Measurements from ENCODE around the gene RAB27A. TPM values are rescaled to one million over a fixed set of nuclear protein-coding genes. Genes with fewer than 3 reads are reported as not detected.

Gene RAB27A
- total and polyA plus RNA-seq, 2 donors: 6.3 to 20.2 TPM

DNA sequence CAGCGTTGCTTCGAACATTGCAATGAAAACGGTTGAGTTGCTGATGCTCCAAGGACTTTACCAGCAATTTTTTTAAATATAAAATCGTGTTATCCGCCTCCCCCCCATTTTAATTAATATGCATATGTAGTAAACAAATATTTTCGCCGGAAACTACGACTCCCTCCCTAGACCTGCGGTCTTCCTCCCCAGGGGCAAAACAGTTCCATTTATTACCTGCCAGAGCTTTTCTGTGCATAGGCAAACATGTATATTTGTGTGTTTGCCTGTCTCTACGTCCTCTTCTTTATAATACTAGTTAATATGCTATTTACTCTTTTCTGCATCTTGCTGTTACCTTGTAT lies 92.3 kb downstream of the RAB27A start:
- WGBS: under 1% methylated on average over 10 of the region's 10 CpGs
- no peaks in the 10 kb centered on the region for H3K27me3 ChIP-seq (ENCODE audit: control insufficient read depth in 2 of 2, insufficient read depth in 1 of 2, low read length in 1 of 2)

DNA sequence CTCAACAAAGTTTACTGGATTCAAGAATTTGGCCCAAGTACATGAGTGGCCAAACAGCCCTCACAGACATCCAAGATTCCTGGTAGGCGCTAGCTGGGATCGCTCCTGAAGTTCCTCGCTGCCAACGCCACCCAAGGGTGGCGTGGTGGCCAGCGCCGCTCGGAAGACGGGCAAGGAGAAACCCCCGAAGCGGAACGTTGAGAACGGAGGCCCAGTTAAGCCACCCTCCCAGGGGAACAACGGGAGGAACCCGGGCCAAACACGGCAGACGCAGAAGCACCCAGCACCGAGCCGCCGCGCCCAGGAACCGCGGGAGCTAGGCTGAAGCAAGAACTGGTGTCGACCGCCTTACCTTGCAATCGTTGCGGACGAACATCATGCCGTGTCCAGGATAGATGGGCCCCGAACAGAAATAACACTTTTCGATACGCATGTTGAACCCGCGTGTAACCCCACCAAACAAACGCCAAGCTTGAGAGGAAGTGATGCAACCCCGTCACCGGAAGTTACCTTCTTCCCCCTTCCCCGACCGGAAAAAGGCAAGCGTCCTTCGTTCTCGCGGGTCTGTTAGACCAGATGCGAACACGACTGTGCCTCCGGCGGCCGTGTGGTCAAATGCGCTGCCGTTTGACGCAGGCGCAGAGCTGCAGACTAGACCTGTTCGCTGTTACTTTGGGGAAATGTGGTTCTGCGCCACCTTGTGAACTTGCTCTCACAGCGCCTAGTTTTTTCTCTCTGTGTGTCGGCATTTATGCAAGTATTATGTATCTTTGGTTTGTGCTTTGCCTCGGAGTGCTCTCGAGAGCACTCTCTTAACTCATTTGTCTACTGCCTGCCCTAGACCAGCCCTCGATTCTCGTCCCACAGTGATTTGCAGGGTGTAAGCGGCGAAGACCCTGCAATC lies 92.9 kb downstream of the RAB27A start, which contains the start of gene RSL24D1:
Gene RSL24D1, minus strand, starts transcription at position 484 of the 904 bp plus-strand sequence. Its CDS starts 51 bp downstream, at position 433.
- Histone ChIP-seq H3K36me3 (ENCODE audit: control insufficient read depth in 2 of 2, insufficient read depth in 2 of 2, low read length in 1 of 2) (peaks cover 3 to 11% of the 10 kb centered on the region in 2 donors), H3K4me3 (ENCODE audit: low read length in 2 of 2) (peak within 1 kb of the TSS; percentile 78 to 80), H3K9me3 (ENCODE audit: control insufficient read depth in 2 of 2, insufficient read depth in 1 of 2, low read length in 1 of 2) (no peaks in the 10 kb centered on the region), H3K27ac (ENCODE audit: low read depth in 1 of 2, low read length in 1 of 2) (peak within 1 kb of the TSS; percentile 94 to 98), H3K4me1 (ENCODE audit: control insufficient read depth in 2 of 2, insufficient read depth in 2 of 2, low read length in 2 of 2) (peaks cover 0 to 13% of the 10 kb centered on the region in 2 donors), H3K27me3 (ENCODE audit: control insufficient read depth in 2 of 2, insufficient read depth in 1 of 2, low read length in 1 of 2) (no peaks in the 10 kb centered on the region)
- under 1% methylated on average over 62 of the region's 62 CpGs for WGBS
- peak; percentile 93 to 99 (median 97) for DNase-seq (ENCODE audit: low read depth in 6 of 9, low spot score in 9 of 9)

More for the DNA sequence above, 92.3 kb downstream of the RAB27A start:
- no peaks in the 10 kb centered on the region for H3K9me3 ChIP-seq (ENCODE audit: control insufficient read depth in 2 of 2, insufficient read depth in 1 of 2, low read length in 1 of 2)
- H3K4me1 ChIP-seq (ENCODE audit: control insufficient read depth in 2 of 2, insufficient read depth in 2 of 2, low read length in 2 of 2): peaks cover 0 to 13% of the 10 kb centered on the region in 2 donors
- peak overlapping the region; percentile 78 to 80 for H3K4me3 ChIP-seq (ENCODE audit: low read length in 2 of 2)
- no peak for DNase-seq (ENCODE audit: low read depth in 6 of 9, low spot score in 9 of 9)
- peak overlapping the region; percentile 94 to 98 for H3K27ac ChIP-seq (ENCODE audit: low read depth in 1 of 2, low read length in 1 of 2)
- peaks cover 0 to 5% of the 10 kb centered on the region in 2 donors for H3K36me3 ChIP-seq (ENCODE audit: control insufficient read depth in 2 of 2, insufficient read depth in 2 of 2, low read length in 1 of 2)

DNA sequence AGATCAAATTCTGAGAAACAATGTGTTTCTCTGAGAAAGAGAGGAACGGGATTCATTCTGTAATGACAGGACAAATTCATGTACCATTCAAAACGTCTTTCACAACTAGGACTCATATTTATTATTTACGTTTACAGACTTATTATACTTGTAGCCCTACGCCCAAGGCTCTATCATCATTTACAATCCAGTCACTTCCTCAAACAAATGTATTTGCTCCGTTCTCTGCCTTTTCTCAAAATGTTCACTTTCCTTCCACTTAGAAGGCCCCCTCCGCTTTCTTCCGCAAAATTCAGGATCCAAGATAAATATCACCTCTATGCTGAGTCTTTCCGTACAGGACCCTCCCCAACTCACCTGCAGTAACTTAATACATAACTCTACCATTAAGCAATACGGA lies 93.6 kb downstream of the RAB27A start:
- Histone ChIP-seq H3K27ac (ENCODE audit: low read depth in 1 of 2, low read length in 1 of 2) (peak overlapping the region; percentile 89 to 94), H3K9me3 (ENCODE audit: control insufficient read depth in 2 of 2, insufficient read depth in 1 of 2, low read length in 1 of 2) (no peaks in the 10 kb centered on the region), H3K27me3 (ENCODE audit: control insufficient read depth in 2 of 2, insufficient read depth in 1 of 2, low read length in 1 of 2) (no peaks in the 10 kb centered on the region), H3K4me3 (ENCODE audit: low read length in 2 of 2) (peak overlapping the region; percentile 78 to 80), H3K4me1 (ENCODE audit: control insufficient read depth in 2 of 2, insufficient read depth in 2 of 2, low read length in 2 of 2) (peaks cover 0 to 13% of the 10 kb centered on the region in 2 donors), H3K36me3 (ENCODE audit: control insufficient read depth in 2 of 2, insufficient read depth in 2 of 2, low read length in 1 of 2) (peaks cover 4 to 18% of the 10 kb centered on the region in 2 donors)
- DNase-seq (ENCODE audit: low read depth in 6 of 9, low spot score in 9 of 9): no peak
- WGBS: 2% methylated on average over 9 of the region's 9 CpGs

DNA sequence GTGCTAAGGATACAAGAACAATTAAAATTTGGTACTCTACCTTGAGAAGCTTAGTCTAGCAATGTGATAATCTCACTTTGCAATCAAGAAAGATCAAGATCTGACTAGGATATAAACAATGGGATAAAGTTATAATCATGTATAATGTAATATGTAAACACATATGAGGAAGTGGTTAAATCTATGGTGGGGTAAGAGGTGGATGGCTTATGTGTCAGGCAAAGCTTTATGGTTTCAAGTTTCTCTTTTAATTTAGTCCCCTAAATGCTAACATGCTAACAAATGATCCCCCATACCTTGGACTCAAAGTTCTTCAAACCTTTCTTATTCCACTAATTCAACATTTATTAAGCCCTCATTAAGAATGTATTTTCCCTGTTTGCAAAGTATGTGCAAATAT lies 95.4 kb downstream of the RAB27A start:
- Histone ChIP-seq H3K27me3 (ENCODE audit: control insufficient read depth in 2 of 2, insufficient read depth in 1 of 2, low read length in 1 of 2) (no peaks in the 10 kb centered on the region), H3K4me3 (ENCODE audit: low read length in 2 of 2) (no peak overlapping the region), H3K36me3 (ENCODE audit: control insufficient read depth in 2 of 2, insufficient read depth in 2 of 2, low read length in 1 of 2) (peaks cover 8 to 27% of the 10 kb centered on the region in 2 donors), H3K9me3 (ENCODE audit: control insufficient read depth in 2 of 2, insufficient read depth in 1 of 2, low read length in 1 of 2) (no peaks in the 10 kb centered on the region), H3K27ac (ENCODE audit: low read depth in 1 of 2, low read length in 1 of 2) (no peak overlapping the region), H3K4me1 (ENCODE audit: control insufficient read depth in 2 of 2, insufficient read depth in 2 of 2, low read length in 2 of 2) (peaks cover 0 to 13% of the 10 kb centered on the region in 2 donors)
- DNase-seq (ENCODE audit: low read depth in 6 of 9, low spot score in 9 of 9): no peak

DNA sequence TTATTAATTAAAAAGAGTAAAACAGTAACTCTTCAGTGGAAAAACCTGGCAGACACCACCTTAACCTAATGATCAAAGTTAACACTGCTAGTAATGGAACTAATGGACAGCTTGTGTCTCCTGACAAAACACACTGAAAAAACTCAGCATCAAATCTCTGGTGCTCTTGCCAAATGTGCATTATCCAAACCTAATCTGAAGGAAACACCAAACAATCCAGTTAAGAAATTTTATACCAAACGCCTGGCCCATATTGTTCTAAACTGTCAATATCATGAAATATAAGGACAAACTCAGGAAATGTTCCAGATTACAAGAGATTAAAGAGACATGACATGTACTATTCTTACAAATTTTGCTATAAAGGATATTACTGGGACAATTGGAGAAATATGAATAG lies 103.3 kb downstream of the RAB27A start:
- Histone ChIP-seq H3K9me3 (ENCODE audit: control insufficient read depth in 2 of 2, insufficient read depth in 1 of 2, low read length in 1 of 2) (no peaks in the 10 kb centered on the region), H3K27me3 (ENCODE audit: control insufficient read depth in 2 of 2, insufficient read depth in 1 of 2, low read length in 1 of 2) (no peaks in the 10 kb centered on the region), H3K4me3 (ENCODE audit: low read length in 2 of 2) (no peak overlapping the region), H3K4me1 (ENCODE audit: control insufficient read depth in 2 of 2, insufficient read depth in 2 of 2, low read length in 2 of 2) (no peaks in the 10 kb centered on the region), H3K36me3 (ENCODE audit: control insufficient read depth in 2 of 2, insufficient read depth in 2 of 2, low read length in 1 of 2) (peaks cover 9 to 31% of the 10 kb centered on the region in 2 donors), H3K27ac (ENCODE audit: low read depth in 1 of 2, low read length in 1 of 2) (no peak overlapping the region)
- WGBS: 100% methylated on average over 1 of the region's 1 CpG
- DNase-seq (ENCODE audit: low read depth in 6 of 9, low spot score in 9 of 9): no peak

DNA sequence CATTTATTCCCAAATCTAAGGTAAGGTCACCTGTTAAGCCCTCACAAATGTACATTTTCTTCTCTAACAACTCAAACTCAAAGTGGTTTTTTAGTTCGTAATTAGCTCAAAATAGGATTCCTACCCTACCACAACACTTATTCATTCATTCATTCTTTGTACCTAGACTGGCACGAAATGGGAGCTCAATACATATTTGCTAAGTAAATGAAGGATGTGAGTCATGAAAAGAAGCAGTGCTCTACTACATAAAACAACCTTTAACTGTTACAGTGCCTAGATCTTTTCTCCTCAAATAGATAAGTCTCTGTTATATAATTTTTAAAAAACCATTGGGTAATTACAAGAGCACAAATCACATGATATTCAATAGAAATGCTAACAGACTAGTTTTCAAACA lies 105.9 kb downstream of the RAB27A start:
- WGBS: 97% methylated on average over 2 of the region's 2 CpGs

DNA sequence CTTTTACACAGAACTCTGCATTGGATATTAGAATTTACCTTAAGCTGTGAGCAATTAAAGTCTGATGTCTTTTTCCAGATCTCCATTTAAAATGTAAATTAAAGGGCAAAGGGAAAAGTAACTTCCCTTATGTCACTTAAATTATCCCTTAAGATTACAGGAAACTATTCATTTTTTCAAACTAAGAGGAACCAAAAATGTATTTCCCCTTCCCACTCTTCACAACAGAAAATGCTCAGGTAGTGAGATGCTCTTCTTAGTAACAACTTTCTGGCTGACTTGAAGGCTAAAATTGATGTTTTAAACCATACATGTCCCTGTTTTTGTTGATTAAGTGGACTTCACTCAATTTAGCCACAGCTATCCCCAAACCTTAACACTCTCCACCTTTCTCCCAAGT lies 110.5 kb downstream of the RAB27A start:
- H3K4me3 ChIP-seq (ENCODE audit: low read length in 2 of 2): no peak overlapping the region
- no peak overlapping the region for H3K27ac ChIP-seq (ENCODE audit: low read depth in 1 of 2, low read length in 1 of 2)
- H3K27me3 ChIP-seq (ENCODE audit: control insufficient read depth in 2 of 2, insufficient read depth in 1 of 2, low read length in 1 of 2): no peaks in the 10 kb centered on the region
- H3K4me1 ChIP-seq (ENCODE audit: control insufficient read depth in 2 of 2, insufficient read depth in 2 of 2, low read length in 2 of 2): no peaks in the 10 kb centered on the region
- no peaks in the 10 kb centered on the region for H3K9me3 ChIP-seq (ENCODE audit: control insufficient read depth in 2 of 2, insufficient read depth in 1 of 2, low read length in 1 of 2)
- no peak for DNase-seq (ENCODE audit: low read depth in 6 of 9, low spot score in 9 of 9)
- H3K36me3 ChIP-seq (ENCODE audit: control insufficient read depth in 2 of 2, insufficient read depth in 2 of 2, low read length in 1 of 2): peaks cover 16 to 17% of the 10 kb centered on the region in 2 donors

More for the DNA sequence above, 105.9 kb downstream of the RAB27A start:
- Histone ChIP-seq H3K27me3 (ENCODE audit: control insufficient read depth in 2 of 2, insufficient read depth in 1 of 2, low read length in 1 of 2) (no peaks in the 10 kb centered on the region), H3K4me1 (ENCODE audit: control insufficient read depth in 2 of 2, insufficient read depth in 2 of 2, low read length in 2 of 2) (no peaks in the 10 kb centered on the region), H3K36me3 (ENCODE audit: control insufficient read depth in 2 of 2, insufficient read depth in 2 of 2, low read length in 1 of 2) (peaks cover 16 to 25% of the 10 kb centered on the region in 2 donors), H3K27ac (ENCODE audit: low read depth in 1 of 2, low read length in 1 of 2) (no peak overlapping the region), H3K4me3 (ENCODE audit: low read length in 2 of 2) (no peak overlapping the region), H3K9me3 (ENCODE audit: control insufficient read depth in 2 of 2, insufficient read depth in 1 of 2, low read length in 1 of 2) (no peaks in the 10 kb centered on the region)
- DNase-seq (ENCODE audit: low read depth in 6 of 9, low spot score in 9 of 9): no peak

DNA sequence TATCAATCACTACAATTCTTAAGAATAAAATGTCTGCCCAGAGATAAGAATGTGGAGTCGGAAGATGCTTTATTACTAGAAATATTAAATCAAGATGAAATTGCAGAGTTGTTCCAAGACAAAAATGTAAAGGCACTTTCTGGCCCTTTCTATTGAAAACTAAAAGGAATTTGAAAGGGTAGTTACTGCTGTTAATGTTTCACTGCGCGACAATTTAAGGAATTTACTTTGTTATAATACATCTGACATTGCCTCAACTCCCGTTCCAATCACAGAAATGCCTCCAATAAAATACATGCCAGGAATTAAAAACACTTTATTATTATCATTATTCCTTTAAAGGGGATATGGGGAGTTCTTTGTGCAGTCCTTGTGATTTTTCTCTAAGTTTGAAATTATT lies 119.3 kb downstream of the RAB27A start:
- DNase-seq (ENCODE audit: low read depth in 6 of 9, low spot score in 9 of 9): no peak
- WGBS: 98% methylated on average over 4 of the region's 4 CpGs
- no peak overlapping the region for H3K4me3 ChIP-seq (ENCODE audit: low read length in 2 of 2)
- no peaks in the 10 kb centered on the region for H3K4me1 ChIP-seq (ENCODE audit: control insufficient read depth in 2 of 2, insufficient read depth in 2 of 2, low read length in 2 of 2)
- H3K9me3 ChIP-seq (ENCODE audit: control insufficient read depth in 2 of 2, insufficient read depth in 1 of 2, low read length in 1 of 2): no peaks in the 10 kb centered on the region
- H3K27ac ChIP-seq (ENCODE audit: low read depth in 1 of 2, low read length in 1 of 2): no peak overlapping the region
- no peaks in the 10 kb centered on the region for H3K36me3 ChIP-seq (ENCODE audit: control insufficient read depth in 2 of 2, insufficient read depth in 2 of 2, low read length in 1 of 2)
- no peaks in the 10 kb centered on the region for H3K27me3 ChIP-seq (ENCODE audit: control insufficient read depth in 2 of 2, insufficient read depth in 1 of 2, low read length in 1 of 2)

DNA sequence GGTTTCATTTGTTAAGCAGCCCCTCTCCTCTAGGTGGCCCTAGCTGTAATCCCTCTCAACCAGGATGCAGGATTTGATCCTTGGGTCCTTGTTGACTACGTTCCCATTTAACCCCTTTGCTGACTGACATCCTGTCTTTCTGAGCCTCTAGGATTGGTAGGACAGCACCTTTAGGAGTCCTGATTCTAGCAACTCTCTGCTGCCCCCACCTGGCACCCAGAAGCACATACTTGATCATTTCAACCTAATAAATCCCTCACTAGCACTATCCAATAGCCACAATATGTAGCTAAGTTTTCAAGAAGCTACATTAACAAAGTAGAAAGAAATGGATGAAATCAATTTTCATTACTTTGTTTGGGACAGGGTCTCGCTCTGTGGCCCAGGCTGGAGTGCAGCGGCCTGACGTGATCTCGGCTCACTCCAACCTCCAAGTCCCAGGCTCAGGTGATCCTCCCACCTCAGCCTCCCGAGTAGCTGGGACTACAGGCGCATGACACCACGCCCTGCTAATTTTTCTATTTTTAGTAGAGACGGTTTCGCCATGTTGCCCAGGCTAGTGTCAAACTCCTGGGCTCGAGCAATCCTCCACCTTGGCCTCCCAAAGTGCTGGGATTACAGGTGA lies 121.2 kb downstream of the RAB27A start:
- Histone ChIP-seq H3K27me3 (ENCODE audit: control insufficient read depth in 2 of 2, insufficient read depth in 1 of 2, low read length in 1 of 2) (no peaks in the 10 kb centered on the region), H3K4me1 (ENCODE audit: control insufficient read depth in 2 of 2, insufficient read depth in 2 of 2, low read length in 2 of 2) (no peaks in the 10 kb centered on the region), H3K36me3 (ENCODE audit: control insufficient read depth in 2 of 2, insufficient read depth in 2 of 2, low read length in 1 of 2) (no peaks in the 10 kb centered on the region), H3K4me3 (ENCODE audit: low read length in 2 of 2) (no peak overlapping the region), H3K9me3 (ENCODE audit: control insufficient read depth in 2 of 2, insufficient read depth in 1 of 2, low read length in 1 of 2) (no peaks in the 10 kb centered on the region), H3K27ac (ENCODE audit: low read depth in 1 of 2, low read length in 1 of 2) (no peak overlapping the region)
- WGBS: 77% methylated on average over 11 of the region's 11 CpGs
- DNase-seq (ENCODE audit: low read depth in 6 of 9, low spot score in 9 of 9): peak; percentile 4 to 62 (median 39)
